ENCODE measurements around the gene SPTBN1.

- TF ChIP-seq, protein P1, sequence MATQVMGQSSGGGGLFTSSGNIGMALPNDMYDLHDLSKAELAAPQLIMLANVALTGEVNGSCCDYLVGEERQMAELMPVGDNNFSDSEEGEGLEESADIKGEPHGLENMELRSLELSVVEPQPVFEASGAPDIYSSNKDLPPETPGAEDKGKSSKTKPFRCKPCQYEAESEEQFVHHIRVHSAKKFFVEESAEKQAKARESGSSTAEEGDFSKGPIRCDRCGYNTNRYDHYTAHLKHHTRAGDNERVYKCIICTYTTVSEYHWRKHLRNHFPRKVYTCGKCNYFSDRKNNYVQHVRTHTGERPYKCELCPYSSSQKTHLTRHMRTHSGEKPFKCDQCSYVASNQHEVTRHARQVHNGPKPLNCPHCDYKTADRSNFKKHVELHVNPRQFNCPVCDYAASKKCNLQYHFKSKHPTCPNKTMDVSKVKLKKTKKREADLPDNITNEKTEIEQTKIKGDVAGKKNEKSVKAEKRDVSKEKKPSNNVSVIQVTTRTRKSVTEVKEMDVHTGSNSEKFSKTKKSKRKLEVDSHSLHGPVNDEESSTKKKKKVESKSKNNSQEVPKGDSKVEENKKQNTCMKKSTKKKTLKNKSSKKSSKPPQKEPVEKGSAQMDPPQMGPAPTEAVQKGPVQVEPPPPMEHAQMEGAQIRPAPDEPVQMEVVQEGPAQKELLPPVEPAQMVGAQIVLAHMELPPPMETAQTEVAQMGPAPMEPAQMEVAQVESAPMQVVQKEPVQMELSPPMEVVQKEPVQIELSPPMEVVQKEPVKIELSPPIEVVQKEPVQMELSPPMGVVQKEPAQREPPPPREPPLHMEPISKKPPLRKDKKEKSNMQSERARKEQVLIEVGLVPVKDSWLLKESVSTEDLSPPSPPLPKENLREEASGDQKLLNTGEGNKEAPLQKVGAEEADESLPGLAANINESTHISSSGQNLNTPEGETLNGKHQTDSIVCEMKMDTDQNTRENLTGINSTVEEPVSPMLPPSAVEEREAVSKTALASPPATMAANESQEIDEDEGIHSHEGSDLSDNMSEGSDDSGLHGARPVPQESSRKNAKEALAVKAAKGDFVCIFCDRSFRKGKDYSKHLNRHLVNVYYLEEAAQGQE (IDR thresholded peaks at IDR 0.05; ENCODE audit: unreplicated experiment) = no peak
- TF ChIP-seq, protein P2, sequence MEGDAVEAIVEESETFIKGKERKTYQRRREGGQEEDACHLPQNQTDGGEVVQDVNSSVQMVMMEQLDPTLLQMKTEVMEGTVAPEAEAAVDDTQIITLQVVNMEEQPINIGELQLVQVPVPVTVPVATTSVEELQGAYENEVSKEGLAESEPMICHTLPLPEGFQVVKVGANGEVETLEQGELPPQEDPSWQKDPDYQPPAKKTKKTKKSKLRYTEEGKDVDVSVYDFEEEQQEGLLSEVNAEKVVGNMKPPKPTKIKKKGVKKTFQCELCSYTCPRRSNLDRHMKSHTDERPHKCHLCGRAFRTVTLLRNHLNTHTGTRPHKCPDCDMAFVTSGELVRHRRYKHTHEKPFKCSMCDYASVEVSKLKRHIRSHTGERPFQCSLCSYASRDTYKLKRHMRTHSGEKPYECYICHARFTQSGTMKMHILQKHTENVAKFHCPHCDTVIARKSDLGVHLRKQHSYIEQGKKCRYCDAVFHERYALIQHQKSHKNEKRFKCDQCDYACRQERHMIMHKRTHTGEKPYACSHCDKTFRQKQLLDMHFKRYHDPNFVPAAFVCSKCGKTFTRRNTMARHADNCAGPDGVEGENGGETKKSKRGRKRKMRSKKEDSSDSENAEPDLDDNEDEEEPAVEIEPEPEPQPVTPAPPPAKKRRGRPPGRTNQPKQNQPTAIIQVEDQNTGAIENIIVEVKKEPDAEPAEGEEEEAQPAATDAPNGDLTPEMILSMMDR (conservative IDR thresholded peaks at IDR 0.05; ENCODE audit: low read depth in 2 of 2) = no peak
- no peak for TF ChIP-seq CREB1 (CRISPR knock-in tag; IDR thresholded peaks at IDR 0.05; ENCODE audit: low read depth)
- no peak for TF ChIP-seq POLR2AphosphoS5 (IDR thresholded peaks at IDR 0.05; ENCODE audit: low read depth)
- TF ChIP-seq EZH2phosphoT487 (IDR thresholded peaks at IDR 0.05; ENCODE audit: unreplicated experiment) = no peak
- TF ChIP-seq ETS1 (IDR thresholded peaks at IDR 0.05) = no peak
- TF ChIP-seq EZH2 (IDR thresholded peaks at IDR 0.05; ENCODE audit: low read depth, unreplicated experiment) = no peak
Measured at GRCh38 chr2:54589038-54589339, 132.9 kb downstream of the SPTBN1 start.

All from GM23338 (cell line).